GM20431 (cell line): ENCODE measurements around the gene TAF7L.

Experiments used
- in situ Hi-C: fragments of 300-500 bp; cut with MseI, MboI; formaldehyde crosslinking; loops from one replicate; pipeline ENCODE4 v1.15.0; 2020; ENCODE audit warnings: low sequenced_read_pairs; ENCODE audit not compliant: unreplicated experiment

The TAF7L gene

GRCh38 chrX:101229170-101229569, 62.0 kb downstream of the TAF7L start:
- in situ Hi-C loops: no loop called here

DNA sequence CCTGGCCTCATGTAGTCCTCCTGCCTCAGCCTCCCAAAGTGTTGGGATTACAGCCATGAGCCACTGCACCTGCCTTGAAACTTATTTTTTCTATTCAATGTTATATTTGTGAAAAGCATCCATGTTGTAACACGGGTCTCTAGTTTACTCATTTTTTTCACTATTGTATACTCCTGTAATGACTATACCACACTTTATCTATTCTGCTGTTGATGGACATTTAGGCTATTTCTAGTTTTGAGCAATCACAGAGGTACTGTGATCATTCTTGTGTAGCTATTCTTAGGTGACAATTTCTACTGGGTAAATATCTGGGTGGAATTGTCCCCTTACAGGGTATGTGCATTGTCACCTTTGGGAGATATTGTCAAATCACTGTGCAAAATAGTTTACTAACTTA, 67.9 kb downstream of the TAF7L start:
- in situ Hi-C loops: no loop called here

DNA sequence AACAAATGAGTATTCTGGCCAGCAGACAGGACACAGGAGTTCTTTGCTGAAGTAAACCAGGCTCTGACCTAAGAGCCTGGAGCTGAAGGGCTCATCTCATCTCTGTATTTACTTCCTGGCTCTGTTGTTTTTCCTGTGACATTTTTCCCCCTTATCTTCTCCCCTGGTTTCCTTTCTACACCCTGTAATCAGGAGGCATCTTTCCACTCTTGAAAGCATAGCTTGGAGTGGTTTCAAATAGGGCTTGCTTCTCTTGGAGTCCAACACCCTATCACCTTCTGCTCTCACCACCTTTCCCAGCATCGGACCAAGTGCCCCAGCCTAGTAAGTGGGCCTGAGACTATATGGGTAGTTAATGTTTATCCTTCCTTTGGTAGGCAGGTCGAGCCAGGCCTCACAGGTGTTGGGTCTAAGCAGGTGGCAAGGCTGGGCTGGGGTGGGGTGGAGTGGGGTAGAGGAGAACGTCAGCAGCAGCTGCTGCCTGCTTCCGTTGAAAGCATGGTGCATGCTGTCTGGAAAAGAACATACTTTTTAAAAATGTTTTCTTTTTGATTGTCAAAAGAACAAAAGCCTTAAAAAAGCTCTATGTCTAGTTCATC, 70.4 kb downstream of the TAF7L start:
- in situ Hi-C loops: no loop called here

GRCh38 chrX:101219864-101220346, 71.2 kb downstream of the TAF7L start:
- in situ Hi-C loops: no loop called here

GRCh38 chrX:101219116-101219863, 71.8 kb downstream of the TAF7L start, which contains the start of gene DRP2:
Gene DRP2 (plus strand): TSS chrX:101219786. CDS start chrX:101231648, 11,862 bp downstream.
- in situ Hi-C loops: no loop called here
